ENCODE results near the gene ARHGAP1.

The ARHGAP1 gene

DNA sequence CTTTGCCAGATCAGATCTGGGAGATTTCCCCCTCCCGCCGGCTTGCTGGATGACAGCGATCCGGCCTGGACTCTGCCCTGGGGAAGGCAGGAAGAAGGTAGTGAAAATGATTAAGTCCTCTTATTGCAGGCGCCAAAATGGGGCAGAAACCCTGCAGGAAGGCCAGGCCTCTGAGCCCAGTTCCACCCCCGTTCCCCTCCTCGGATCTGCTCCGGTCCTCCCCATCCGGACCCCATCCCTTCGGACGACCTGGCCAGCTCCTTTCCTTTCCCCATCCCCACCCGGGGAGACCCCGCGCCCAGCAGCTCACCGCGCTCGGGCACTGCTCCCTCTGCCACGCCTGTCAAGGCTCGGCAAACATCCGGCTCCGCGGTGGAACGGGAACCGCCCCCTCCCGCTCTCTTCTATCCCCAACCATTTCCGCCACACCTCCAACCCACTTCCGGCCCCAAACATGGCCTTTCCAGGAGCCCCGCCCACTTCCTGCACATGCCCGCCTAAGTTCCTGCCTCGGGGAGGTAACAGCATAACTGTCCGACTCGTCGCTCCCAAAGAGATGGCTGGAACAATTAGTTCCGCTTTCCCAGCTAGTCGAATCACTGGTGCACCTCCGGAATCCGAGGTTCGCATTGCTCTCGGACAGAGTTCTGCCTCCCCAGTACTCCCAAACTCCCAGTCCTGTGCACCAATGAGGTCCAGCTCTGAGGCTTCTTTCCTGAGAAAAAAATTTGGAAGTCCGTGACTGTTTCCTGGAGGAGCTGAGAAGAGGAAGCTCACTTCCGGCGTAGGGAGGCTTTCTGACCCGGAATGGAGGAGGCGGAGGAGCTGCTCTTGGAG is at the start of gene ARHGAP1, which contains the start of gene ZNF408:
Gene ARHGAP1 (minus strand): TSS at position 379 of the 837 bp plus-strand sequence. CDS start 4,512 bp downstream, outside the sequence.
Gene ZNF408 (plus strand): TSS at position 791 of the 837 bp plus-strand sequence. CDS start 17 bp downstream, at position 808.
- DNase-seq: peak; percentile 98

DNA sequence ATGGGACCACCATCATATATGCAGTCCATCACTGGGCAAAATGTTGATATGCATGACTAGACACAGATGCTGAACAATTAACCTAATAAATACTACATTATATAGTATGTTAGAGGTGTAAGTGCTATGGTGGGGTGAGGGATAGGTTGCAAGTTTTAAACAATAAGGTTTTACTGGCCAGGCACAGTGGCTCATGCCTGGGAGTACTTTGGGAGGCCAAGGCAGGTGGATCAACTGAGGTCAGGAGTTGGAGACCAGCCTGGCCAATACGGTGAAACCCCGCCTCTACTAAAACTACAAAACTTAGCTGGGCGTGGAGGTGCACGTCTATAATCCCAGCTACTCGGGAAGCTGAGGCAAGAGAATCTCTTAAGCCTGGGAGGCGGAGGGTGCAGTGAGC is 46.7 kb upstream of the ARHGAP1 start:
- no peak for DNase-seq

DNA sequence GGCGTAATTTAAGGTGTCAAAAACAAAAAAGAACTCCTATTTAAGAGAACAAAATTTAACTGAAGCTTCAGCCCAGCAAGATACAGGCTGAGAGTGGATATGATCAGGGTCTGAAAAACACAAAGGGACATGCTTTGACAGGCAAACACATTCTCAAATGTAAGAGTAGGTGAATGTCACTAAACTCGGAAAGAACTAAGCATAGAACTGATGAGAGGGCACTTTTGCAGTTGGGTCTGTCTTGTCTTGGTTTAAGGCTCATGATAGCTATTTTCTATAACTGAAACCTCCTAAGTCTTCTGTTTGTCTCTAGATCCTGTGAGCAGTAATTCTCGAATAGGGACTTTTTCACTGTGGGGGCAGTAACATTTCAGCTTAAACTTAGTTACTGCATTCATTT is 45.6 kb upstream of the ARHGAP1 start:
- DNase-seq: no peak

DNA sequence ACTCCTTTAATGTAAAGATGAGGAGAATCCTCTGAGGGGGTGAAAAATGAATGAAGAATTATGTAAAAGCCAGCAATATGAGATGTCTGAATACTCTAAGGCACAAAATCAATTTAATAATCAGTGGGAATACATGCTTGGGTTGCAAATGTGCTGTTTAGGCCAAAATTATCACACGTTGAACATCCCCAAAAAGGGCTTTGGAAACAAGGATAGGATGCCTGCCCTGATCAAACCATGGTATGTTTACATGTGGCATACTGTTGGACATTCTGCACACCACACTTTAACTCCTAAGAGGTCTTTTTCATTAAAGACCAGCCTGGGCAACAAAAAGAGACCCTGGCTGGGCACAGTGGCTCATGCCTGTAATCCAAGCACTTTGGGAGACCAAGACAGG is 44.9 kb upstream of the ARHGAP1 start:
- no peak for DNase-seq

DNA sequence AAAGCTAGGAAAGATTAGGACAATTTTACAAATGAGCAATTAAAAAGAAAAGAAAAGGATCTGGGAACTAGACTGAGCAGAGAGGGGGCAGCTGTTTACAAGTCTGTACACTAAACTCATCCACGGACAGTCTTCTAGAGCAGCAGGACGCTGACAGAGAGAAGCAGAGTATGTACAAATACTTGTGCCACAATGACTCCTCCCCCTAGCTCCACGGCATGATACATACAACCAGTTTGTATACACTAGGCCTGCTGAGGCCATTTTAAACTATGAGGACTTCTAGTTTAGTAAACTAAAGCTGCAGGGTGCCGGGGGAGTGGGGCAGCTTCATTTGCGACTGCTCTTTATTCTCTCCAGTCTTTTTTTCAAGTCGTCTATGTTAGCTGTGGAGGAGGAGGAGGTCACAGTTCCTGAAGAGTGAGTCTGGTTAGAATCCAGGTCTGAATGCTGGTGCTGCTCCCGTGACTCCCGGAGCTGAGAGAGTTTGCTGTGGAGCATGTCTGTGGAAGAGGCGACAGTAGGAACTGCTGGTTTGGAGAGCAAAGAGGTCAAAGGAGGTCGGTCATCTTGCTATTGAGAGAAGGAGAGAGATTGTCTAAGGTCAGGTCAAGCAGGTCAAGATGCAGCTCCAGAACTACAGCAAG is 43.4 kb upstream of the ARHGAP1 start:
- no peak for DNase-seq

DNA sequence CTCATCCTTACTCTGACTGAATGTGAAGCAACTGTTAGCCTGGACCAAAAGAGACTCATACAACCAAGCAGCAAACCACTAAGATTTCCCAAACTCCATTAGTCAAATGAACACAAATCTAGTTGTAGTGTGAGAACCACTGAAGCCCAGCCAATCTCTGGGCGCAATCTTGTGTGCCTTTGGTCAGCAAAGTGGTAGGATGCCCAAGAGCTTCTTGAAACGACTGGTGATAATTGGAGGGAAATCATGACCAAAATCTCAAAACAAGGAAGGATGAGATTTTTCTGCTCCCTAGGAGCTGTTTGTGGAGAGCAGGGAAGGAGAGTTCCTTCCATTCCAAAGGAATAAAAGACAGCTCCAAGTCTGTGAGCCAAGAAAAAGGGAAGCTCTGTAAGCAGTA is 42.6 kb upstream of the ARHGAP1 start:
- DNase-seq: no peak

DNA sequence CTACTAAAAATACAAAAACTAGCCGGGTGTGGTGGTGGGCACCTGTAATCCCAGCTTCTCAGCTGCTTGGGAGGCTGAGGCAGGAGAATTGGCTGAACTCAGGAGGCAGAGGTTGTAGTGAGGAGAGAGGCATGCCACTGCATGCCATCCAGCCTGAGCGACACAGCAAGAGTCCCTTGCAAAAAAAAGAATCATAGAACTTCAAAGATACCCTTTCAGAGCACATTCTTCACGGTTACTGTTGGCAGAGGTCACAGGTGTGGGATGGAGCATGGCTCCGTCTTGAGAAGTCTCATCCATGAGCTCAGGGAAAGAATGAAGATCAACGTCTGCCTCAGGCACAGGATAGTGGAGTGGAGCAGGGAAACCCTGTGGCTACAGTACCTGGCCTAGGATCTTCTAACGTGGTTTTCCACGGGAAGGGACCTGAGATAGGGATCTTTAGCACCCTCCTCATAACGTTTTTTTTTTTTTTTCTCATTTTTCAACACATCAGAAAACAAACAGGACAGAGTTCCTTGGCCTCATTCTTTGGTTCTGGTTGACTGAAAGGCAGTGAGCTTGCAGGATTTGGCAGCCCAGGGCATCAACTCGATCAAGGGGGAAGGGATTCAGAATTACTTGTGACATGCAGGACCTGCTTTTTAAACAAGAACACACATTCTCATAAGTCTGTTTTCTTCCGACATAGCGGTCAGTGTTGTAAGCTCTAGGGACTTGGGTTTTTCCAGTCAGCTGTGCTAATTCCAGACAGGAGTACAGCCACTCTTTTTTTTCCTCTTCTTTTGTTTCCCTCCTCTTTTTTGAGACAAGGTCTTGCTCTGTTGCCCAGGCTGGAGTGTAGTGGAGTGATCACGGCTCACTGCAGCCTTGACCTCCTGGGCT is 41.4 kb upstream of the ARHGAP1 start:
- no peak for DNase-seq

DNA sequence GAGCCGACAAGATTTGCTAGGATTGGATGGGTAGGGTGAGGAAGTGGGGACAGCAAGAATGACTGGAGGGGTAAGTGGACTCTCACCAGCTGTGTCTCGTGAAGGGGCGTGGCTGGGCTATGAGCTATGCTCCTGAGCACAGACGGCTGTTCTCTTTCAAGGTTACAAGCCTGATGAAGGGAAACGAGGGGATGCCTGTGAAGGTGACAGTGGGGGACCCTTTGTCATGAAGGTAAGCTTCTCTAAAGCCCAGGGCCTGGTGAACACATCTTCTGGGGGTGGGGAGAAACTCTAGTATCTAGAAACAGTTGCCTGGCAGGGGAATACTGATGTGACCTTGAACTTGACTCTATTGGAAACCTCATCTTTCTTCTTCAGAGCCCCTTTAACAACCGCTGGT is 38.5 kb upstream of the ARHGAP1 start:
- no peak for DNase-seq

DNA sequence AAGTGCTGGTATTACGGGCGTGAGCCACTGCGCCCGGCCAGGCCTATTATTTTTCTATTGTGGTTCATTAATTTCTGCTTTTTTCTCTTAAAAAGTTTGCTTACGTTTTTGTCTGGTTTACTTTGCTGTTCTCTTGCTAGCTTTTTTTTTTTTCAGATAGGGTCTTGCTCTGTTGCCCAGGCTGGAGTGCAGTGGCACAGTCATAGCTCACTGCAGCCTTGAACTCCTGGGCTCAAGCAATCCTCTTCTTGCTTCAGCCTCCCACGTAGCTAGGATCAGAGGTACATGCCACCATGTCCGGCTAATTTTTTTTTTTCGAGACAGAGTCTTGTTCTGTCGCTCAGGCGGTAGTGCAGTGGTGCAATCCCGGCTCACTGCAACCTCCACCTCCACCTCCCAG is 37.3 kb upstream of the ARHGAP1 start:
- no peak for DNase-seq

DNA sequence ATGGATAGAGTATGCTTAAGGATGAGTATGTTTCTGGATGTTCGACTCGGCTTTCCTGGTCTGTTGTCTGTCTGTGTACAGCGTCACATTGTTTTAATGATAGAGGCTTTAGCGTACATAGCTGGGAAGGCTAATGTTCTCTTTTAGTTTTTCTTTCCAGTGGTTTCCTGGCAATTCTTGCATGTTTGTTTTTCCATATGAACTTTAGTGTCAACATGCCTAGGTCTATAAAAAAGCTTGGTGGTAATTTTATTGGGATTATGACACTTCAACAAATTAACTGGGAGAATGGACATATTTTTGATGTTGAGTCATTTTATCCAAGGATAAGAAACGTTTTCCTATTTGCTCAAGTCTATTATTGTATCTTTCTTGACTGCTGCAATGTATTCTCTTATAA is 36.2 kb upstream of the ARHGAP1 start:
- DNase-seq: peak; percentile 56

DNA sequence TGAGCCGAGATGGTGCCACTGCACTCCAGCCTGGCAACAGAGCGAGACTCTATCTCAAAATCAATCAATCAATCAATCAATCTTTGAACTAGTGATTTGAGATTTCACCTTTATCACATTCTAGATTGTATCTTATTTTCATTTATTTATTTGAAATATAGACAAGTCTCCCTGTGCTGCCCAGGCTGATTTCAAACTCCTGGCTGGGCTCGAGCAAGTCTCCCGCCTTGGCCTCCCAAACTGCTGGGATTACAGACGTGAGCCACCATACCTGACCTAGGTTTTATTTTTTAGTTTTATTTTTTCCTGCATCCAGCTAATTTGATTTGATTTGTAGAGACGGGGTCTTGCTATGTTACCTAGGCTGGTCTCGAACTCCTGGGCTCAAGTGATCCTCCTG is 35.7 kb upstream of the ARHGAP1 start:
- no peak for DNase-seq

DNA sequence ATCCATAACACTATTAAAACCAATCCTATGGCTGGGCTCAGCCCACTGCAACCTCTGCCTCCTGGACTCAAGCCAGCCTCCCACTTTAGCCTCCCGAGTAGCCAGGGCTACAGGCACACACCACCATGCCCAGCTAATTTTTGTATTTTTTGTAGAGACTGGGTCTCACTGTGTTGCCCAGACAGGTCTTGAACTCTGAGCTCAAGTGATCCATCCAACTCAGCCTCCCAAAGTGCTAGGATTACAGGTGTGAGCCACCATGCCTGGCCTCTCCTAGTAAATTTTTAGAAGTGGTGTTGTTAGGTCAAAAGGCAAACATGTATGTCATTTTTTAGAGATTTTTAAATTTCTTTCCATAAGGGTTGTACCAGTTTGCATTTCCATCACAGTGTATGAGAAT is 32.8 kb upstream of the ARHGAP1 start:
- DNase-seq: no peak

DNA sequence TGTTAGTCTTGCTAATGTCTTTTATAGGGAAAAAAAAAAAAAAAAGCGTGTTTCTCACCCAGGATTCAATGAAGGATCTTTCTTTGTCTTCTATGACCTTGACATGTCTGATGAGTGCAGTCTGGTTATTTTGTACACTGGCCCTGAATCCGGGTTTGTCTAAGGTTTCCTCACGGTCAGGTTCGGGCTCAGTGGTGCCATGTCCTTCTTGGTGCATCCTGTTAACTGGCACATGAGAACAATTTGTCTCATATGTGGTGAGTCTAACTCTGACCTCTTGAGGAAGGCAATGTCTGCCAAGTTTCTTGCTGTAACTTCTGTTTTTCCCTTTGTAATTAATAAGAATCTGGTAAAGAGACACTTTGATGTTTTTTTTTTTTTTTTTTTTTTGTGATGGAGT is 31.1 kb upstream of the ARHGAP1 start:
- no peak for DNase-seq

DNA sequence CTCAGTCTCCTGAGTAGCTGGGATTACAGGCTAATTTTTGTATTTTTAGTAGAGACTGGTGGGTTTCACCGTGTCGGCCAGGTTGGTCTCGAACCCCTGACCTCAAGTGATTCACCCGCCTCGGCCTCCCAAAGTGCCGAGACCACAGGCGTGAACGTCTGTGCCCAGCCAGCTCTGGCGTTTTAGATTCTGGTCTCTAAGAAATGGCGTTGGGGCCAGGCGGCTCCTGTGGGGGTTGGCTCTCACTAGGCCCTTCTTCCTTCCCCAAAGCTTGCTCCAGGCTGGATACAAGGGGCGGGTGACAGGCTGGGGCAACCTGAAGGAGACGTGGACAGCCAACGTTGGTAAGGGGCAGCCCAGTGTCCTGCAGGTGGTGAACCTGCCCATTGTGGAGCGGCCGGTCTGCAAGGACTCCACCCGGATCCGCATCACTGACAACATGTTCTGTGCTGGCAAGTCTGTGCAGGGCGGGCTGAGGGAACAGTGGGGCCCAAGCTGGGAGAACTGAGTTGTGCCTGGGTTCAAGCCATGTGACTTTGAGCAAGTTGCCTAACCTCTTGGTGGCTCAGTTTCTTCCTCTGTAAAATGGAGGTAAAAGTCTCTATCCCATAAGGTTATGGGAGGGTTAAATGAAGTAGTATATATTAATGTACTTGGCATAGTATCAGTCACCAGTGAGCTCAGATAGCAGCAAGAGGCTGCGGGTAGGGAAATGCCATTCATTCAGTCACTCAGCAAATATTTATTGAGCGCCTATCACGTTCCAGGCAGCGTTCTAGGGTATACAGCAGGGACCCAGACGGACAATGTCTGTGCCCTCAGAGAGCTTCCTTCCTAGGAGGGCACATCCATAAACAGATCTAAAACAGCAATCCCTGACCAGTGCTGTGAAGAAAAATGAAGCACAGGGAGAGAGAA is 28.9 kb upstream of the ARHGAP1 start:
- DNase-seq: no peak

DNA sequence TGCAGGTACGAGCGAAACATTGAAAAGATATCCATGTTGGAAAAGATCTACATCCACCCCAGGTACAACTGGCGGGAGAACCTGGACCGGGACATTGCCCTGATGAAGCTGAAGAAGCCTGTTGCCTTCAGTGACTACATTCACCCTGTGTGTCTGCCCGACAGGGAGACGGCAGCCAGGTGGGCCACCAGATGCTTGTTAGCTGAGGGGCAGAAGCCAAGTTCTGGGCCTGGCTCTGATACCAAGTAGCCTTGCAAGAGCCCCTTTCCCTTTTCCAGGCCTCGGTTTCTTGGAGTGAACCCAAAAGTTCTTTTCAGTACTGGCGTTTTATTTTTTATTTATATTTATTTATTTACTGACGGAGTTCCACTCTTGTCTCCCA is 28.2 kb upstream of the ARHGAP1 start:
- DNase-seq: no peak

DNA sequence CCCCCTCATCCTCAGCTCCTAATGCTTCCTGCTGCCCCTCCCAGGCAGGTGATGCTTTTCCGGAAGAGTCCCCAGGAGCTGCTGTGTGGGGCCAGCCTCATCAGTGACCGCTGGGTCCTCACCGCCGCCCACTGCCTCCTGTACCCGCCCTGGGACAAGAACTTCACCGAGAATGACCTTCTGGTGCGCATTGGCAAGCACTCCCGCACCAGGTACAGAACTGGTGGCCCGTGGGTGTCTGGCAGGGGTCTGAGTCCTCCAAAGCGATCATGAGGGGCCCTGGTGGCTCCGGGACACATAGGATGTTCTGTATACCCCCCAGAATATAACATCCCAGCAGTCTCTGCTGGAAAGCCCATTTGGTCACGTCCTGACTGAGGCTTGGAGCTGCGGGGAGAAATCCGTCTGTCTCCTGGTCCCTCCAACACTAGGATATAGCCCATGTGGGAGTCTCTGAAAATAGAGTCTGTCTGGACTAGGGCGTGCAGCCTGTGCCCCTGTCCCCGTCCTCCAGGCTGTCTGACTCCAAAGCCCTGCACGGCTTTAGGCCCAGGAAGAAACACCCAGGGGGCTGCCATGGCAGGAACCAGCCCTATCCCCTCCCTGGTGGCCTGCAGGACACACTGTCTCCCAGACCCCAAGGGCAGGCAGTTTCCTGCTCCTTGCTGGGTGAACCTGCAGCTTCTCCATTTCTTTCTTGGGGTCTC is 27.7 kb upstream of the ARHGAP1 start:
- DNase-seq: no peak

DNA sequence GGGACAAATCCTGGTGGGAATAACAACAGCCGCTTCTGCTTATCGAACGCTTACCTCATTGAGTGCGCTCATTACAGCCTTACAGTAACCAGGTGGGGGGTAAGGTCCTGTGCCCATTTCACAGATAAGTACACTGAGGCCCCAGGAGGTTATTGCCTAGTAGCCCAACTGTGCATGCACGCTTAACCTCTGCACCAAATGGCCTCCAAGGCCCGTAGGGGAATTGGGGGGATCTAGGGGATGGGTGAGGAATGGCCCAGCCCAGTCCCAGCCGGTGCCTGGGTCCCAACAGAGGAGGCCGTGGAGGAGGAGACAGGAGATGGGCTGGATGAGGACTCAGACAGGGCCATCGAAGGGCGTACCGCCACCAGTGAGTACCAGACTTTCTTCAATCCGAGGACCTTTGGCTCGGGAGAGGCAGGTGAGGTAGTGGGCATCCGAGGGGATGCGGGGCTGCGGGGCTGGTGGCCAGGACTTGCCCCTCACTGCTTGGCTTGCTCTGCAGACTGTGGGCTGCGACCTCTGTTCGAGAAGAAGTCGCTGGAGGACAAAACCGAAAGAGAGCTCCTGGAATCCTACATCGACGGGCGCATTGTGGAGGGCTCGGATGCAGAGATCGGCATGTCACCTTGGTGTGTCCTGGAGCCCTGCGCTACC is 25.9 kb upstream of the ARHGAP1 start:
- DNase-seq: no peak

DNA sequence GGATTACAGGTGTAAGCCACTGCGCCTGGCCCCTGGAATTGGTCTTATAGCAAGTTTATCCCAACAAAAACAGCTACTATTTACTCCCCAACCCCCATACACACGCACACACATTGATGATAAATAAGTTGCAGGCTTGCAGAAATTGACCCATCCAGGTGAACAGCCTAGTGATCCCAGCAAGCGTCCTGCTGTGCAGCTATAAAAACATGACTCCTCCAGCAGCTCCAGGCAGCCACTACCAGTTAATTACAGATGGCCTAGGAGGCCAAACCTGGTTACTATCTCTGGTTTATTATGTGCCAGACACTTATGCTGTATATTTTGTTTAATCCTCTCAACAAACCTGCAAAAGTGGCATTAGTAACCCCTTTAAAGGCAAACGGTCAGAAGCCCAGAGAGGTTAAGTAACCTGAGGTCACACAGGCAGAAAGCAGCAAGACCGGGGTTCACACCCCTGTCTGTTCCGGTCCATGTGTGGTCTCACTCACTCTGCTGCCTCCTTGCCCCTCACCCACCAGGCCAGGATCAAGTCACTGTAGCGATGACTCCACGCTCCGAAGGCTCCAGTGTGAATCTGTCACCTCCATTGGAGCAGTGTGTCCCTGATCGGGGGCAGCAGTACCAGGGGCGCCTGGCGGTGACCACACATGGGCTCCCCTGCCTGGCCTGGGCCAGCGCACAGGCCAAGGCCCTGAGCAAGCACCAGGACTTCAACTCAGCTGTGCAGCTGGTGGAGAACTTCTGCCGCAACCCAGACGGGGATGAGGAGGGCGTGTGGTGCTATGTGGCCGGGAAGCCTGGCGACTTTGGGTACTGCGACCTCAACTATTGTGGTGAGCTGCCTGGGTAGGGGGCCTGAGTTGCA is 25.2 kb upstream of the ARHGAP1 start:
- no peak for DNase-seq

DNA sequence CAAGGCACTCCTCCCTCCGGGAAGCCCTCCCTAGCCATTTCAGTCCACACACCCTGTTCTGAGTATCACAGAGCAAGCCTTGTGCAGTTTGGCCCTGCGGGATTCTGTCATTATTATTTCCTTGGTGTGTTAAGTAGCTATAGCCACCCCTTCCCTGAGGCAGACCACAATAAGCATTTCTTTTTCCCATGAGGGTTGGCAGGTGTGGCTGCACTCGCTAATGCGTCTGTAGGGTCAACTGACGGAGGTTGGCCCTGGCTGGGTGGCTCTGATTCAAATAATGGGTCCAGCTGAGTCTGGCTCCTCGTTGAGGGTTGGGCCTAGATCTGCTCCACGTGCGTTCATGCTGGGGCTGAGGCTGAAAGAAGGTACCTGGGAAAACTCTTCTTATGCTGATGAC is 23.7 kb upstream of the ARHGAP1 start:
- no peak for DNase-seq

DNA sequence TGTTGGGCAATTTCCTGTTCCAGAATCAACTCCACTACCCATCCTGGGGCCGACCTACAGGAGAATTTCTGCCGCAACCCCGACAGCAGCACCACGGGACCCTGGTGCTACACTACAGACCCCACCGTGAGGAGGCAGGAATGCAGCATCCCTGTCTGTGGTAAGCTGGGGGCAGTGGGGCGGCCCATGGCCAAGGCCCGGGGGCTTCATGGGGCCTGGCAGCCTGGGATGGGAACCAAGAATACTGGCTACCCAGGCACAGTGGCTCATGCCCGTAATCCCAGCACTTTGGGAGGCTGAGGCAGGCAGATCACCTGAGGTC is 22.9 kb upstream of the ARHGAP1 start:
- DNase-seq: no peak

Measured in fibroblast of skin of right quadriceps (primary cell).